Gastroesophageal sphincter (tissue), 3 donors: ENCODE data around the gene PLXNA2.

Source experiments
- EP300 ChIP-seq: sonication (generic); formaldehyde crosslinking; IDR thresholded peaks from one replicate; pipeline ENCODE4 v1.6.1; 2017; ENCODE audit warnings: antibody characterized with exemption, mild to moderate bottlenecking
- POLR2A ChIP-seq, 2 donors: fragments of 450-650 bp; IDR thresholded peaks; one replicate each; pipeline ENCODE4 v1.6.1; 2017; ENCODE audit warnings: antibody characterized with exemption in 2 of 2, mild to moderate bottlenecking in 2 of 2, moderate library complexity in 1 of 2
- POLR2AphosphoS5 ChIP-seq: sonication (generic); formaldehyde crosslinking; IDR thresholded peaks from one replicate; pipeline ENCODE4 v1.6.1; 2017; ENCODE audit warnings: antibody characterized with exemption
- TF ChIP-seq, protein P1 (sequence below), 4 experiments: fragments of 200-600 bp in 2 of 4; fragments of 450-650 bp in 2 of 4; sonication (generic) in 1 of 4; IDR thresholded peaks; one replicate each; pipeline ENCODE4 v1.5.1; 2017 to 2019; ENCODE audit warnings: antibody characterized with exemption in 4 of 4, mild to moderate bottlenecking in 2 of 4, moderate library complexity in 2 of 4

DNA sequence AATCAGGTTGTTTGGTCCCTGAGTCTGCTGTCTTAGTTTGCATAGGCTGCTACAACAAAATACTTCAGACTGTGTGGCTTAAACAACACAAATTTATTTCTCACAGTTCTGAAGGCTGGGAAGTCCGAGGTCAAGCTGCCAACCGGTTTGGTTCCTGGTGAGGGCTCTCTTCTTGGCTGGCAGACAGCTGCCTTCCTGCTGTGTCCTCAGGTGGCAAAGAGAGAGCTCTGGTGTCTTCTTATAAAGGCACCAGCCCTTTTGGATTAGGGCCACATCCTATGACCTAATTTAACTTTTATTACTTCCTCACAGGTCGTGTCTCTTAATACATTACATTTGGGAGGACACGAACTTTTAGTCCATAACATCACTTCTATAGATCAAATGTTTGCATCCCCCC, 243.7 kb downstream of the PLXNA2 start:
- TF ChIP-seq, protein P1, sequence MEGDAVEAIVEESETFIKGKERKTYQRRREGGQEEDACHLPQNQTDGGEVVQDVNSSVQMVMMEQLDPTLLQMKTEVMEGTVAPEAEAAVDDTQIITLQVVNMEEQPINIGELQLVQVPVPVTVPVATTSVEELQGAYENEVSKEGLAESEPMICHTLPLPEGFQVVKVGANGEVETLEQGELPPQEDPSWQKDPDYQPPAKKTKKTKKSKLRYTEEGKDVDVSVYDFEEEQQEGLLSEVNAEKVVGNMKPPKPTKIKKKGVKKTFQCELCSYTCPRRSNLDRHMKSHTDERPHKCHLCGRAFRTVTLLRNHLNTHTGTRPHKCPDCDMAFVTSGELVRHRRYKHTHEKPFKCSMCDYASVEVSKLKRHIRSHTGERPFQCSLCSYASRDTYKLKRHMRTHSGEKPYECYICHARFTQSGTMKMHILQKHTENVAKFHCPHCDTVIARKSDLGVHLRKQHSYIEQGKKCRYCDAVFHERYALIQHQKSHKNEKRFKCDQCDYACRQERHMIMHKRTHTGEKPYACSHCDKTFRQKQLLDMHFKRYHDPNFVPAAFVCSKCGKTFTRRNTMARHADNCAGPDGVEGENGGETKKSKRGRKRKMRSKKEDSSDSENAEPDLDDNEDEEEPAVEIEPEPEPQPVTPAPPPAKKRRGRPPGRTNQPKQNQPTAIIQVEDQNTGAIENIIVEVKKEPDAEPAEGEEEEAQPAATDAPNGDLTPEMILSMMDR (IDR thresholded peaks at IDR 0.05), result no peak
- no peak for TF ChIP-seq EP300
- no peak for TF ChIP-seq POLR2A (IDR thresholded peaks at IDR 0.05)
- TF ChIP-seq POLR2AphosphoS5, result no peak
